Subcutaneous abdominal adipose tissue (tissue), 5 donors: ENCODE results near the gene HS6ST1.

Experiments
- H3K27ac ChIP-seq: one replicate; pipeline ENCODE4 v1.7.0; 2013; ENCODE audit warnings: low read depth, mild to moderate bottlenecking, inconsistent platforms, low read length, moderate library complexity
- H3K27me3 ChIP-seq, 5 donors: one replicate each; pipeline ENCODE4 v1.7.0; 2013; ENCODE audit warnings: low read length in 5 of 5, inconsistent platforms in 1 of 5; ENCODE audit not compliant: control insufficient read depth in 5 of 5, insufficient read depth in 4 of 5
- H3K36me3 ChIP-seq, 5 donors: one replicate each; pipeline ENCODE4 v1.7.0; 2013; ENCODE audit warnings: low read length in 5 of 5; ENCODE audit not compliant: control insufficient read depth in 5 of 5, insufficient read depth in 5 of 5
- H3K4me1 ChIP-seq, 5 donors: one replicate each; pipeline ENCODE4 v1.7.0; 2013; ENCODE audit warnings: low read length in 5 of 5, mild to moderate bottlenecking in 3 of 5, moderate library complexity in 1 of 5; ENCODE audit not compliant: control insufficient read depth in 5 of 5, insufficient read depth in 5 of 5
- H3K4me3 ChIP-seq, 5 donors: one replicate each; pipeline ENCODE4 v1.7.0; 2013; ENCODE audit warnings: low read length in 5 of 5, low read depth in 1 of 5
- H3K9ac ChIP-seq, 5 donors: one replicate each; pipeline ENCODE4 v1.7.0; 2013; ENCODE audit warnings: low read length in 5 of 5, mild to moderate bottlenecking in 4 of 5, moderate library complexity in 3 of 5
- H3K9me3 ChIP-seq, 5 donors: one replicate each; pipeline ENCODE4 v1.7.0; 2013; ENCODE audit warnings: low read length in 5 of 5; ENCODE audit not compliant: control insufficient read depth in 5 of 5
- donor health status: healthy.
- donor health status: healthy.
- donor health status: healthy.
- donor health status: healthy.
- donor health status: healthy.

The HS6ST1 gene

GRCh38 chr2:128290356-128290755 lies 28.3 kb downstream of the HS6ST1 start:
- peaks cover 8 to 50% (median 38%) of the 10 kb centered on the region in 5 donors for H3K4me1 ChIP-seq
- no peak overlapping the region for H3K27ac ChIP-seq
- H3K9me3 ChIP-seq, result no peaks in the 10 kb centered on the region
- H3K4me3 ChIP-seq, result no peak overlapping the region
- H3K27me3 ChIP-seq, result no peaks in the 10 kb centered on the region
- no peak overlapping the region for H3K9ac ChIP-seq
- peaks cover 0 to 6% (median 0%) of the 10 kb centered on the region in 5 donors for H3K36me3 ChIP-seq

DNA sequence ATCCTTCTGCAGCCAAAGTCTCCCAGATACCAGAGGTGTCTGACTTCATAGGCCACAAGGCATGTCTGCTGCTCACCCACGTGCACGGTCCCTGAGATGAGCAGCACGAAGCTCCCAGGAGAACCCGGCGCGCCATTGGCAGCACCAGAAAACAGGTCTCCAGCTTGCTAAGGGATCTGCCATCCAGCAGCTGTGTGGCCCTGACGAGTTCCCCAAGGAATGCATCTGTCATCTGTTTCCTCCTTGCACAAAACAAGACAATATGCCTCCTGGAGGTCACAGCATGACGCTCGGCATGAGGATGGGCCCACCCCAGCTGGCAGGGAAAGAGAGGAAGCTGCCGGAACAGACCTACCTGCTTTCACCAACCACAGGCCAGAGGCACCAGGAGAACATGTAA lies 29.2 kb downstream of the HS6ST1 start:
- H3K9ac ChIP-seq, result no peak overlapping the region
- peaks cover 0 to 6% (median 0%) of the 10 kb centered on the region in 5 donors for H3K36me3 ChIP-seq
- H3K9me3 ChIP-seq, result no peaks in the 10 kb centered on the region
- no peak overlapping the region for H3K4me3 ChIP-seq
- no peak overlapping the region for H3K27ac ChIP-seq
- H3K4me1 ChIP-seq, result peaks cover 8 to 52% (median 39%) of the 10 kb centered on the region in 5 donors
- H3K27me3 ChIP-seq, result no peaks in the 10 kb centered on the region

GRCh38 chr2:128288781-128289180 lies 29.9 kb downstream of the HS6ST1 start:
- Histone ChIP-seq H3K4me3 (no peak overlapping the region), H3K4me1 (peaks cover 8 to 52% (median 39%) of the 10 kb centered on the region in 5 donors), H3K9ac (no peak overlapping the region), H3K27me3 (no peaks in the 10 kb centered on the region), H3K9me3 (no peaks in the 10 kb centered on the region), H3K36me3 (peaks cover 0 to 6% (median 0%) of the 10 kb centered on the region in 5 donors), H3K27ac (no peak overlapping the region)

GRCh38 chr2:128287780-128288735 lies 30.6 kb downstream of the HS6ST1 start:
- no peaks in the 10 kb centered on the region for H3K9me3 ChIP-seq
- H3K27ac ChIP-seq, result no peak overlapping the region
- no peak overlapping the region for H3K4me3 ChIP-seq
- no peak overlapping the region for H3K9ac ChIP-seq
- no peaks in the 10 kb centered on the region for H3K27me3 ChIP-seq
- H3K4me1 ChIP-seq, result peaks cover 7 to 59% (median 44%) of the 10 kb centered on the region in 5 donors
- H3K36me3 ChIP-seq, result peaks cover 0 to 9% (median 0%) of the 10 kb centered on the region in 5 donors

GRCh38 chr2:128286905-128287779 lies 31.5 kb downstream of the HS6ST1 start:
- Histone ChIP-seq H3K27me3 (no peaks in the 10 kb centered on the region), H3K27ac (no peak overlapping the region), H3K4me1 (peaks cover 8 to 68% (median 53%) of the 10 kb centered on the region in 5 donors), H3K4me3 (no peak overlapping the region), H3K9ac (peak overlapping the region in 1 of 5 donors; percentile 20), H3K9me3 (no peaks in the 10 kb centered on the region), H3K36me3 (peaks cover 0 to 9% (median 0%) of the 10 kb centered on the region in 5 donors)

GRCh38 chr2:128286011-128286721 lies 32.5 kb downstream of the HS6ST1 start:
- no peaks in the 10 kb centered on the region for H3K9me3 ChIP-seq
- peak overlapping the region in 1 of 5 donors; percentile 54 for H3K9ac ChIP-seq
- H3K4me1 ChIP-seq, result peaks cover 12 to 78% (median 63%) of the 10 kb centered on the region in 5 donors
- H3K27me3 ChIP-seq, result no peaks in the 10 kb centered on the region
- H3K36me3 ChIP-seq, result peaks cover 0 to 9% (median 0%) of the 10 kb centered on the region in 5 donors
- H3K27ac ChIP-seq, result no peak overlapping the region
- no peak overlapping the region for H3K4me3 ChIP-seq

GRCh38 chr2:128285329-128285931 lies 33.2 kb downstream of the HS6ST1 start:
- Histone ChIP-seq H3K4me3 (no peak overlapping the region), H3K4me1 (peaks cover 17 to 85% (median 70%) of the 10 kb centered on the region in 5 donors), H3K36me3 (peaks cover 0 to 9% (median 0%) of the 10 kb centered on the region in 5 donors), H3K27ac (no peak overlapping the region), H3K27me3 (no peaks in the 10 kb centered on the region), H3K9ac (peak overlapping the region in 1 of 5 donors; percentile 54), H3K9me3 (no peaks in the 10 kb centered on the region)

- no peaks in the 10 kb centered on the region for H3K9me3 ChIP-seq
- H3K27me3 ChIP-seq, result no peaks in the 10 kb centered on the region
- H3K36me3 ChIP-seq, result peaks cover 0 to 9% (median 0%) of the 10 kb centered on the region in 5 donors
- H3K4me1 ChIP-seq, result peaks cover 17 to 90% (median 75%) of the 10 kb centered on the region in 5 donors
- no peak overlapping the region for H3K9ac ChIP-seq
- no peak overlapping the region for H3K4me3 ChIP-seq
- H3K27ac ChIP-seq, result no peak overlapping the region
Observed at GRCh38 chr2:128284841-128285240, 33.8 kb downstream of the HS6ST1 start.

DNA sequence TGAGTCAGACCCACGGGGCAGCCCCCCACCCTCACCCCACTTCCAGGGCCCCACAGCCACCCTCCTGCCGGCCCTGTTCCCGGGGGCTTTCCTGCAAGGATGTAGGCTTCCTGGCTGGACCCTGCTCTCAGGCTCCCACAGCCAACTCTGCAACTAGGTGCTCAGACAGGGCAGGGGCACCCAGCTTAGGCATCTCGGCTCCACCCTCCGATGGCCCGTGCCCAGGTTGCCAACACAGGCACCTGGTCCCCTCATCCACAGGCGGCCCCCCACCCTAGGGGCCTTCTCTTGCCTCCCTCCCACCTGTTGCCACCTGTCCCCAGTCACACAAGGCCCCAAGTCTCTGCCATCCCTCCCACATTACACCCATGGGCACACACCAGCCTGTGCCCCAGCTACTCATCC lies 34.6 kb downstream of the HS6ST1 start:
- H3K9me3 ChIP-seq, result no peaks in the 10 kb centered on the region
- no peak overlapping the region for H3K27ac ChIP-seq
- H3K4me3 ChIP-seq, result no peak overlapping the region
- H3K36me3 ChIP-seq, result peaks cover 0 to 9% (median 0%) of the 10 kb centered on the region in 5 donors
- no peaks in the 10 kb centered on the region for H3K27me3 ChIP-seq
- H3K4me1 ChIP-seq, result peaks cover 17 to 88% (median 75%) of the 10 kb centered on the region in 5 donors
- no peak overlapping the region for H3K9ac ChIP-seq
